Liver (tissue), 9 donors: ENCODE data around the gene MALRD1. TPM values are rescaled to one million over a fixed set of nuclear protein-coding genes. Genes with fewer than 3 reads are reported as not detected.

Experiments
- DNase-seq: peaks from one replicate; pipeline ENCODE4 v3.0.0-alpha.2; 2017; ENCODE audit warnings: low spot score
- H3K27ac ChIP-seq, 2 donors: one replicate each; pipeline ENCODE4 v1.7.0; 2013; ENCODE audit warnings: inconsistent platforms in 2 of 2, low read length in 2 of 2, control low read depth in 1 of 2, low read depth in 1 of 2, mild to moderate bottlenecking in 1 of 2
- H3K27me3 ChIP-seq, 4 donors: one replicate each; pipeline versions ENCODE4 v1.6.1 to v1.7.0; 2013; ENCODE audit warnings: low read length in 3 of 4, inconsistent platforms in 1 of 4, mild to moderate bottlenecking in 1 of 4, moderate library complexity in 1 of 4; ENCODE audit not compliant: control insufficient read depth in 4 of 4, insufficient read depth in 4 of 4
- H3K36me3 ChIP-seq, 4 donors: one replicate each; pipeline versions ENCODE4 v1.6.1 to v1.7.0; 2013; ENCODE audit warnings: low read length in 3 of 4, mild to moderate bottlenecking in 3 of 4, low read depth in 1 of 4, moderate library complexity in 1 of 4; ENCODE audit not compliant: control insufficient read depth in 4 of 4, insufficient read depth in 3 of 4
- H3K4me1 ChIP-seq, 4 donors: one replicate each; pipeline versions ENCODE4 v1.6.1 to v1.7.0; 2013; ENCODE audit warnings: low read length in 3 of 4, mild to moderate bottlenecking in 3 of 4, moderate library complexity in 1 of 4; ENCODE audit not compliant: control insufficient read depth in 4 of 4, insufficient read depth in 4 of 4
- H3K4me3 ChIP-seq, 3 donors: one replicate each; pipeline versions ENCODE4 v1.6.1 to v1.7.0; 2013; ENCODE audit warnings: low read length in 3 of 3, control low read depth in 1 of 3, low read depth in 1 of 3, mild to moderate bottlenecking in 1 of 3
- H3K9ac ChIP-seq, 2 donors: one replicate each; pipeline ENCODE4 v1.7.0; 2013; ENCODE audit warnings: low read length in 2 of 2, mild to moderate bottlenecking in 2 of 2, moderate library complexity in 2 of 2, control low read depth in 1 of 2, low read depth in 1 of 2
- H3K9me3 ChIP-seq, 4 donors: one replicate each; pipeline versions ENCODE4 v1.6.1 to v1.7.0; 2013; ENCODE audit warnings: low read length in 3 of 4; ENCODE audit not compliant: control insufficient read depth in 4 of 4
- FOXA2 ChIP-seq: IDR thresholded peaks from 2 replicates; pipeline ENCODE4 v1.6.1; 2016; ENCODE audit warnings: antibody characterized with exemption
- HNF4A ChIP-seq, 2 donors: conservative IDR thresholded peaks; 2 replicates each; pipeline ENCODE4 v1.6.1; 2016; ENCODE audit warnings: antibody characterized with exemption in 2 of 2, mild to moderate bottlenecking in 2 of 2
- JUND ChIP-seq, 2 donors: IDR thresholded peaks; 2 replicates each; pipeline ENCODE4 v1.6.1; 2016; ENCODE audit warnings: antibody characterized with exemption in 2 of 2
- NR2F2 ChIP-seq: IDR thresholded peaks from 2 replicates; pipeline ENCODE4 v1.6.1; 2016; ENCODE audit warnings: antibody characterized with exemption
- SP1 ChIP-seq: IDR thresholded peaks from 2 replicates; pipeline ENCODE4 v1.6.1; 2018; ENCODE audit warnings: antibody characterized with exemption, mild to moderate bottlenecking
- WGBS: extraction: QIAGEN DNeasy Blood & Tissue Kit; methylation state at CpG from one replicate; pipeline ENCODE4 v1.1.7; 2013; 5-methylcytosine and 5-hydroxymethylcytosine counted together
- polyA plus RNA-seq, 2 donors: library from polyadenylated mRNA; stranded (reverse) in 1 of 2; unstranded in 1 of 2; fragments of 200-250 nt in 1 of 2; fragments of >200 nt in 1 of 2; fragmentation: Nextera tagmentation in 1 of 2; extraction: Ambion mirVana in 1 of 2; gene quantifications; one replicate each; pipeline versions ENCODE4 v1.2.1 to v1.2.3, GENCODE V29; 2013 to 2015
- total RNA-seq, 2 donors: library from RNA; depleted of rRNA; stranded (reverse); fragments of >200 nt; gene quantifications; one replicate each; pipeline ENCODE4 v1.2.3, GENCODE V29; 2014
- TF ChIP-seq, protein P1 (sequence below): fragments of 150-350 bp; IDR thresholded peaks from 2 replicates; pipeline ENCODE4 v1.5.1; 2017; ENCODE audit warnings: improper control_type of control experiment, low read depth, low read length; ENCODE audit not compliant: missing input control
- TF ChIP-seq, protein P2 (sequence below): IDR thresholded peaks from 2 replicates; pipeline ENCODE4 v1.6.1; 2016; ENCODE audit warnings: antibody characterized with exemption
- TF ChIP-seq, protein P3 (sequence below): IDR thresholded peaks from 2 replicates; pipeline ENCODE4 v1.6.1; 2016; ENCODE audit warnings: antibody characterized with exemption
- TF ChIP-seq, protein P4 (sequence below): IDR thresholded peaks from 2 replicates; pipeline ENCODE4 v1.6.1; 2016; ENCODE audit warnings: antibody characterized with exemption
- TF ChIP-seq, protein P5 (sequence below): IDR thresholded peaks from 2 replicates; pipeline ENCODE4 v1.6.1; 2016; ENCODE audit warnings: antibody characterized with exemption, mild to moderate bottlenecking
- donor health status: healthy.
- donor health status: healthy.
- donor health status: healthy.
- donor health status: healthy.
- donor health status: healthy.

Gene MALRD1
- total and polyA plus RNA-seq, 4 donors = 0.37 to 0.59 TPM; not detected in 2

DNA sequence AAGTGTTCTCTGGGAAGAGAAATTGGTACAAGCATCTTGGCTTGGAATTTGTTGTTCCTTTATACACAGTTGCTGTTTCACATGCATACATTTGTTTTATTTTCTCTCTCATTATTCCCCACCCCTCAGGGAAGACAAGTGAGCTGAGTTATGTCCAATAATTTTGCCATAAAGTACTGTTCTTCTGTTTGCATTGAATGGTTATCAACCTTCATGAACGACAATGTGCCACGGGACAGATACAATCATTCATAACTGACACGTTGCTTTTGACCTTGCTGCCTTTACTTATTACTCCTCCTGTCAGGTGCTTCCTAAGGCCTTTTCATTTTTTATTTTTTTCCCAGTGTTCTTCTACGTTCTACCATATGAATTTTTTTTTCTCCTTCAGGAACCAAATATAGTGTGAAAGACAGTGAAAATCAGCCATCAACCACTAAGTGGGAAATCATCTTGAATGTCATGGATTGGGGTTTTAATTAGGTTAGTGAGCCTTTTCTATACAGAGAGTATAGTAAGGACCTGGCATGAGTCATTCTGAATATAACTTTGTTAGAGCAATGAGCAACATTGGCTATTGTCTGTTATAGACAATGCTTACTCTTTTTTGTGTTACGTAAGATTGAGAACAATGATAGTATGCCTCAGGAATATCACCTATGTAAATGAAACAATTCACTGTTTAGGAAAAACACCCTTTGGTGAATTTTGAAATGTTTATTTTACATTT is 383.2 kb downstream of the MALRD1 start (continued):
- TF ChIP-seq, protein P1, sequence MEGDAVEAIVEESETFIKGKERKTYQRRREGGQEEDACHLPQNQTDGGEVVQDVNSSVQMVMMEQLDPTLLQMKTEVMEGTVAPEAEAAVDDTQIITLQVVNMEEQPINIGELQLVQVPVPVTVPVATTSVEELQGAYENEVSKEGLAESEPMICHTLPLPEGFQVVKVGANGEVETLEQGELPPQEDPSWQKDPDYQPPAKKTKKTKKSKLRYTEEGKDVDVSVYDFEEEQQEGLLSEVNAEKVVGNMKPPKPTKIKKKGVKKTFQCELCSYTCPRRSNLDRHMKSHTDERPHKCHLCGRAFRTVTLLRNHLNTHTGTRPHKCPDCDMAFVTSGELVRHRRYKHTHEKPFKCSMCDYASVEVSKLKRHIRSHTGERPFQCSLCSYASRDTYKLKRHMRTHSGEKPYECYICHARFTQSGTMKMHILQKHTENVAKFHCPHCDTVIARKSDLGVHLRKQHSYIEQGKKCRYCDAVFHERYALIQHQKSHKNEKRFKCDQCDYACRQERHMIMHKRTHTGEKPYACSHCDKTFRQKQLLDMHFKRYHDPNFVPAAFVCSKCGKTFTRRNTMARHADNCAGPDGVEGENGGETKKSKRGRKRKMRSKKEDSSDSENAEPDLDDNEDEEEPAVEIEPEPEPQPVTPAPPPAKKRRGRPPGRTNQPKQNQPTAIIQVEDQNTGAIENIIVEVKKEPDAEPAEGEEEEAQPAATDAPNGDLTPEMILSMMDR = no peak
- no peak for TF ChIP-seq FOXA2
- TF ChIP-seq, protein P2, sequence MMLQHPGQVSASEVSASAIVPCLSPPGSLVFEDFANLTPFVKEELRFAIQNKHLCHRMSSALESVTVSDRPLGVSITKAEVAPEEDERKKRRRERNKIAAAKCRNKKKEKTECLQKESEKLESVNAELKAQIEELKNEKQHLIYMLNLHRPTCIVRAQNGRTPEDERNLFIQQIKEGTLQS = no peak

DNA sequence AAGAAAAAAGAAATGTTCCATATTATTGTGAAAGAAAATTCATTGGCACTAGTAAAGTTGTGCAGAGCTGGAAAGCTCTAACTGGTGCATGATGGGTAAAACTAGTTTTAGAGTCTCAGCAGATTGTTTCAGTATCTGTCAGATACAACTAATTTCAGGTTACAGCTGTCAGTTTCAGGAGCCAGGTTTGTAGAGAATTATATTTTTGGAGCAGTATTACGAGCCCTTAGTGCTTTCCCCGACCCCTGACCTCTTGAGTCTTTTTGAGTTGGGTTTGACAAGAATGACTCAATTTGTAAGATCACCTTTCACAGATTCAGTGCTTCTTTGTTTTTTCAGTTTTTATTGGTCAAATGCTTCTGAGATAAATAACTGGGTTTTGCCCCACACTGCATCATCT is 401.3 kb downstream of the MALRD1 start:
- WGBS = 63% methylated on average over 2 of the region's 2 CpGs

DNA sequence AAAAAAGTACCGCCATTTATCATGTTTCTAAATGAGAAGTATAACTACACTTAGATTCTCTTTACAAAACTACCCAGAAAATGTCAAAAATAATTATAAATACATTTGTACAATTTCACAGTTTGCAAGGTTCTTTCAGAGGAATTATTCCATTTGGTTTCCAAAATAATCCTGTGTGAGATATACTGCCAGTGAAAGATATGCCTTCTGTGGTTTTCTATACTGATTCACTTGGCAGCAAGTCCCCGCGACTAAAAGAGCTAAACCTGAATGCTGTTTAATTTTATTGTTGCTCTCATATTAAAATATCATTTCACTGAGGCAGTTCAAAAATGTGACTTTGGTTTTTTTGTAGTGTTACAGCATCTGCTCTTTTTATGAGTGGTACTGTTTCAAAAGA is 402.8 kb downstream of the MALRD1 start:
- H3K4me3 ChIP-seq = no peak overlapping the region
- no peaks in the 10 kb centered on the region for H3K36me3 ChIP-seq
- no peaks in the 10 kb centered on the region for H3K4me1 ChIP-seq
- no peak for DNase-seq
- WGBS = 62% methylated on average over 3 of the region's 3 CpGs
- TF ChIP-seq JUND (IDR thresholded peaks at IDR 0.05) = no peak
- TF ChIP-seq, protein P1 = no peak
- TF ChIP-seq, protein P3, sequence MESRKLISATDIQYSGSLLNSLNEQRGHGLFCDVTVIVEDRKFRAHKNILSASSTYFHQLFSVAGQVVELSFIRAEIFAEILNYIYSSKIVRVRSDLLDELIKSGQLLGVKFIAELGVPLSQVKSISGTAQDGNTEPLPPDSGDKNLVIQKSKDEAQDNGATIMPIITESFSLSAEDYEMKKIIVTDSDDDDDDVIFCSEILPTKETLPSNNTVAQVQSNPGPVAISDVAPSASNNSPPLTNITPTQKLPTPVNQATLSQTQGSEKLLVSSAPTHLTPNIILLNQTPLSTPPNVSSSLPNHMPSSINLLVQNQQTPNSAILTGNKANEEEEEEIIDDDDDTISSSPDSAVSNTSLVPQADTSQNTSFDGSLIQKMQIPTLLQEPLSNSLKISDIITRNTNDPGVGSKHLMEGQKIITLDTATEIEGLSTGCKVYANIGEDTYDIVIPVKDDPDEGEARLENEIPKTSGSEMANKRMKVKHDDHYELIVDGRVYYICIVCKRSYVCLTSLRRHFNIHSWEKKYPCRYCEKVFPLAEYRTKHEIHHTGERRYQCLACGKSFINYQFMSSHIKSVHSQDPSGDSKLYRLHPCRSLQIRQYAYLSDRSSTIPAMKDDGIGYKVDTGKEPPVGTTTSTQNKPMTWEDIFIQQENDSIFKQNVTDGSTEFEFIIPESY = no peak
- TF ChIP-seq, protein P4, sequence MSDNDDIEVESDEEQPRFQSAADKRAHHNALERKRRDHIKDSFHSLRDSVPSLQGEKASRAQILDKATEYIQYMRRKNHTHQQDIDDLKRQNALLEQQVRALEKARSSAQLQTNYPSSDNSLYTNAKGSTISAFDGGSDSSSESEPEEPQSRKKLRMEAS = no peak
- TF ChIP-seq HNF4A (conservative IDR thresholded peaks at IDR 0.05) = no peak
- no peak for TF ChIP-seq NR2F2
- TF ChIP-seq, protein P5, sequence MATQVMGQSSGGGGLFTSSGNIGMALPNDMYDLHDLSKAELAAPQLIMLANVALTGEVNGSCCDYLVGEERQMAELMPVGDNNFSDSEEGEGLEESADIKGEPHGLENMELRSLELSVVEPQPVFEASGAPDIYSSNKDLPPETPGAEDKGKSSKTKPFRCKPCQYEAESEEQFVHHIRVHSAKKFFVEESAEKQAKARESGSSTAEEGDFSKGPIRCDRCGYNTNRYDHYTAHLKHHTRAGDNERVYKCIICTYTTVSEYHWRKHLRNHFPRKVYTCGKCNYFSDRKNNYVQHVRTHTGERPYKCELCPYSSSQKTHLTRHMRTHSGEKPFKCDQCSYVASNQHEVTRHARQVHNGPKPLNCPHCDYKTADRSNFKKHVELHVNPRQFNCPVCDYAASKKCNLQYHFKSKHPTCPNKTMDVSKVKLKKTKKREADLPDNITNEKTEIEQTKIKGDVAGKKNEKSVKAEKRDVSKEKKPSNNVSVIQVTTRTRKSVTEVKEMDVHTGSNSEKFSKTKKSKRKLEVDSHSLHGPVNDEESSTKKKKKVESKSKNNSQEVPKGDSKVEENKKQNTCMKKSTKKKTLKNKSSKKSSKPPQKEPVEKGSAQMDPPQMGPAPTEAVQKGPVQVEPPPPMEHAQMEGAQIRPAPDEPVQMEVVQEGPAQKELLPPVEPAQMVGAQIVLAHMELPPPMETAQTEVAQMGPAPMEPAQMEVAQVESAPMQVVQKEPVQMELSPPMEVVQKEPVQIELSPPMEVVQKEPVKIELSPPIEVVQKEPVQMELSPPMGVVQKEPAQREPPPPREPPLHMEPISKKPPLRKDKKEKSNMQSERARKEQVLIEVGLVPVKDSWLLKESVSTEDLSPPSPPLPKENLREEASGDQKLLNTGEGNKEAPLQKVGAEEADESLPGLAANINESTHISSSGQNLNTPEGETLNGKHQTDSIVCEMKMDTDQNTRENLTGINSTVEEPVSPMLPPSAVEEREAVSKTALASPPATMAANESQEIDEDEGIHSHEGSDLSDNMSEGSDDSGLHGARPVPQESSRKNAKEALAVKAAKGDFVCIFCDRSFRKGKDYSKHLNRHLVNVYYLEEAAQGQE = no peak
- H3K9ac ChIP-seq = no peak overlapping the region
- peaks cover 0 to 3% (median 0%) of the 10 kb centered on the region in 4 donors for H3K9me3 ChIP-seq
- no peaks in the 10 kb centered on the region for H3K27me3 ChIP-seq
- no peak overlapping the region for H3K27ac ChIP-seq

More for the DNA sequence above, 401.3 kb downstream of the MALRD1 start:
- no peak for DNase-seq
- no peak for TF ChIP-seq SP1
- Histone ChIP-seq H3K36me3 (no peaks in the 10 kb centered on the region), H3K4me3 (no peak overlapping the region), H3K27me3 (no peaks in the 10 kb centered on the region), H3K27ac (no peak overlapping the region), H3K9ac (no peak overlapping the region), H3K4me1 (no peaks in the 10 kb centered on the region), H3K9me3 (peaks cover 0 to 3% (median 0%) of the 10 kb centered on the region in 4 donors)
